Mesodermal cell (in vitro differentiated cells): Measurements from ENCODE around the gene MYOZ1.
"Not testable (repeated sequence)": the region's sequence is repeated elsewhere in the genome, so short reads cannot be mapped to it uniquely, and the experiment has no call there.

Source experiments
- H3K27ac ChIP-seq: 2 replicates; pipeline ENCODE4 v1.7.0; 2013; ENCODE audit warnings: mild to moderate bottlenecking, low read depth, low read length, moderate library complexity; ENCODE audit not compliant: severe bottlenecking
- H3K36me3 ChIP-seq: 2 replicates; pipeline ENCODE4 v1.7.1; 2013; ENCODE audit warnings: mild to moderate bottlenecking, low read length, moderate library complexity; ENCODE audit not compliant: control insufficient read depth, insufficient read depth
- H3K4me1 ChIP-seq: one replicate; pipeline ENCODE4 v1.7.1; 2013; ENCODE audit warnings: mild to moderate bottlenecking, low read length; ENCODE audit not compliant: insufficient read depth, control insufficient read depth, poor library complexity, severe bottlenecking
- H3K4me3 ChIP-seq: 2 replicates; pipeline ENCODE4 v1.7.0; 2013; ENCODE audit warnings: low read length, control low read depth, mild to moderate bottlenecking; ENCODE audit not compliant: insufficient read depth, poor library complexity, severe bottlenecking; ENCODE audit errors: extremely low read depth
- H3K9me3 ChIP-seq: 2 replicates; pipeline ENCODE4 v1.7.1; 2013; ENCODE audit warnings: mild to moderate bottlenecking, low read length, moderate library complexity; ENCODE audit not compliant: control insufficient read depth
- WGBS, 2 experiments: methylation state at CpG; one replicate each; pipeline ENCODE4 v1.1.5; 2013; ENCODE audit warnings: missing lambda C conversion rate in 2 of 2; ENCODE audit not compliant: insufficient coverage in 2 of 2; 5-methylcytosine and 5-hydroxymethylcytosine counted together

Gene MYOZ1

GRCh38 chr10:73662705-73663104 lies 21.4 kb upstream of the MYOZ1 start:
- not testable (repeated sequence) for H3K4me3 ChIP-seq, H3K27ac ChIP-seq, H3K9me3 ChIP-seq, H3K36me3 ChIP-seq
- H3K4me1 ChIP-seq = peaks cover 17% of the 10 kb centered on the region
- WGBS, 2 experiments = 89 to 95% methylated on average over 3 to 7 of the region's 7 CpGs

GRCh38 chr10:73655990-73656298 lies 14.7 kb upstream of the MYOZ1 start, which contains the start of gene SYNPO2L:
TSS of gene SYNPO2L (minus strand) at chr10:73656029. CDS start at chr10:73655922, 107 bp downstream.
- Histone ChIP-seq H3K9me3 (no peaks in the 10 kb centered on the region), H3K36me3 (no peaks in the 10 kb centered on the region), H3K4me1 (peaks cover 23% of the 10 kb centered on the region), H3K4me3 (no peak within 1 kb of the TSS), H3K27ac (no peak within 1 kb of the TSS)
- 95 to 98% methylated on average over 5 of the region's 5 CpGs for WGBS, 2 experiments

GRCh38 chr10:73655257-73655989 lies 14.1 kb upstream of the MYOZ1 start:
- 86 to 96% methylated on average over 5 to 11 of the region's 12 CpGs for WGBS, 2 experiments
- Histone ChIP-seq H3K27ac (no peak overlapping the region), H3K4me3 (no peak overlapping the region)

GRCh38 chr10:73653701-73654100 lies 12.4 kb upstream of the MYOZ1 start:
- Histone ChIP-seq H3K36me3 (no peaks in the 10 kb centered on the region), H3K4me1 (peaks cover 41% of the 10 kb centered on the region), H3K4me3 (no peak overlapping the region), H3K27ac (no peak overlapping the region), H3K9me3 (no peaks in the 10 kb centered on the region)
- 53 to 70% methylated on average over 3 of the region's 3 CpGs for WGBS, 2 experiments

More at GRCh38 chr10:73655257-73655989, 14.1 kb upstream of the MYOZ1 start:
- no peaks in the 10 kb centered on the region for H3K36me3 ChIP-seq
- H3K9me3 ChIP-seq = no peaks in the 10 kb centered on the region
- H3K4me1 ChIP-seq = peaks cover 28% of the 10 kb centered on the region

GRCh38 chr10:73653195-73653594 lies 11.9 kb upstream of the MYOZ1 start:
- Histone ChIP-seq H3K4me3 (no peak overlapping the region), H3K4me1 (peaks cover 44% of the 10 kb centered on the region), H3K27ac (no peak overlapping the region), H3K9me3 (no peaks in the 10 kb centered on the region), H3K36me3 (no peaks in the 10 kb centered on the region)
- WGBS, 2 experiments = 94 to 96% methylated on average over 9 to 11 of the region's 11 CpGs

GRCh38 chr10:73650537-73651331 lies 9.5 kb upstream of the MYOZ1 start:
- H3K4me3 ChIP-seq = peak overlapping the region; percentile 21
- 94 to 100% methylated on average over 1 to 2 of the region's 5 CpGs for WGBS, 2 experiments
- no peaks in the 10 kb centered on the region for H3K36me3 ChIP-seq
- peak overlapping the region; percentile 96 for H3K27ac ChIP-seq
- H3K9me3 ChIP-seq = no peaks in the 10 kb centered on the region
- peaks cover 59% of the 10 kb centered on the region for H3K4me1 ChIP-seq

- no peaks in the 10 kb centered on the region for H3K36me3 ChIP-seq
- peaks cover 60% of the 10 kb centered on the region for H3K4me1 ChIP-seq
- H3K27ac ChIP-seq = peak overlapping the region; percentile 96
- 82 to 83% methylated on average over 1 to 3 of the region's 6 CpGs for WGBS, 2 experiments
- no peaks in the 10 kb centered on the region for H3K9me3 ChIP-seq
- H3K4me3 ChIP-seq = peak overlapping the region; percentile 24
Measured at GRCh38 chr10:73649876-73650536, 8.7 kb upstream of the MYOZ1 start.

GRCh38 chr10:73648975-73649829 lies 7.9 kb upstream of the MYOZ1 start:
- Histone ChIP-seq H3K9me3 (no peaks in the 10 kb centered on the region), H3K4me1 (peaks cover 68% of the 10 kb centered on the region), H3K4me3 (peak overlapping the region; percentile 24), H3K27ac (peak overlapping the region; percentile 68), H3K36me3 (no peaks in the 10 kb centered on the region)
- 86 to 100% methylated on average over 1 to 2 of the region's 4 CpGs for WGBS, 2 experiments

GRCh38 chr10:73647875-73648651 lies 6.8 kb upstream of the MYOZ1 start:
- H3K4me3 ChIP-seq = peak overlapping the region; percentile 12
- no peaks in the 10 kb centered on the region for H3K36me3 ChIP-seq
- 89 to 91% methylated on average over 31 to 34 of the region's 35 CpGs for WGBS, 2 experiments
- no peak overlapping the region for H3K27ac ChIP-seq
- H3K9me3 ChIP-seq = no peaks in the 10 kb centered on the region
- H3K4me1 ChIP-seq = peaks cover 68% of the 10 kb centered on the region
